Measurements from ENCODE around the gene LARGE1.

DNA sequence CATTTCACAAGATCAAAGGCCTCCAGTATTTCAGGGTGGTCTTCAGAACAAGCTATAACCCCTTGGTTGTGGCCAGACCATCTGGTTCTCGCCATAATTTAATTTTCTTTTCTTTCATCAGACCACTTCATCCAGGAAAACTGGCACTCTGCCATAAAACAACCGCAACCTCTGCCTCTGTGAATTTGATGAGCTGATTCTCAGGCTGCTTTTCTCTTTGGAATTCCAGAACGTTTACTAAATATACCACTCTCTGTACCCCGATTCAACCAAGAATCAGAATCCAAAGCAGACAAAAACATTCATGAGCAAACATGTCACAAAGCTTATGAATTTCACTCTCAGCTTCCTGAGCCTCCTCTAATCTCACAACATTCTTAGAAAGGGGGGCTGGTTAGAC is 530.3 kb downstream of the LARGE1 start:
- TF ChIP-seq YY1 (IDR thresholded peaks at IDR 0.05; ENCODE audit: low read depth) (no peak), RAD21 (IDR thresholded peaks at IDR 0.05; ENCODE audit: low read depth) (no peak)
- TF ChIP-seq, protein P1, sequence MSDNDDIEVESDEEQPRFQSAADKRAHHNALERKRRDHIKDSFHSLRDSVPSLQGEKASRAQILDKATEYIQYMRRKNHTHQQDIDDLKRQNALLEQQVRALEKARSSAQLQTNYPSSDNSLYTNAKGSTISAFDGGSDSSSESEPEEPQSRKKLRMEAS (IDR thresholded peaks at IDR 0.05), result no peak
